Measurements from ENCODE around the gene PCDHGA6. TPM values are rescaled to one million over a fixed set of nuclear protein-coding genes. Genes with fewer than 3 reads are reported as not detected.

Gene PCDHGA6
- total RNA-seq, 1 donor from 2014 or later, result 10.3 TPM

DNA sequence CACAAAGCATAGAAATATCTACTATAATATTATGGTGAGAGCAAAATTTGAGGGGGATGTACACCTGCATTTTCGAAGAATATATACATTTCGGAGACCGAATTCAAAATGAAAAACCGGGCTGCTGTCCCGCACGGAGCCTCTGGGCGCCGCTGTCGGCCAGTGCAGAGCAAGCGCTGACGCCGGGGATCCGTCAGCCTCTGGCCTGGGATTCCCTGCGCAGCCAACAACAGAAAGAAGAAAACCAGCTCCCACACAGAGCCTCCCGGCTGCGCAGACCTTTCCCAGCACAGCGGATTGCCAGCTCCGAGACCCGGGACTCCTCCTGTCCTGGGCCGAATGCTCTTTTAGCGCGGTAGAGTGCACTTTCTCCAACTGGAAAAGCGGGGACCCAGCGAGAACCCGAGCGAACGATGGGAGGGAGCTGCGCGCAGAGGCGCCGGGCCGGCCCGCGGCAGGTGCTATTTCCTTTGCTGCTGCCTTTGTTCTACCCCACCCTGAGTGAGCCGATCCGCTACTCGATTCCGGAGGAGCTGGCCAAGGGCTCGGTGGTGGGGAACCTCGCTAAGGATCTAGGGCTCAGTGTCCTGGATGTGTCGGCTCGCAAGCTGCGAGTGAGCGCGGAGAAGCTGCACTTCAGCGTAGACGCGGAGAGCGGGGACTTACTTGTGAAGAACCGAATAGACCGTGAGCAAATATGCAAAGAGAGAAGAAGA, 34.3 kb downstream of the PCDHGA6 start, which contains the start of gene PCDHGB6:
TSS of gene PCDHGB6 (plus strand) at position 232 of the 716 bp plus-strand sequence. CDS start at position 414, 182 bp downstream.

DNA sequence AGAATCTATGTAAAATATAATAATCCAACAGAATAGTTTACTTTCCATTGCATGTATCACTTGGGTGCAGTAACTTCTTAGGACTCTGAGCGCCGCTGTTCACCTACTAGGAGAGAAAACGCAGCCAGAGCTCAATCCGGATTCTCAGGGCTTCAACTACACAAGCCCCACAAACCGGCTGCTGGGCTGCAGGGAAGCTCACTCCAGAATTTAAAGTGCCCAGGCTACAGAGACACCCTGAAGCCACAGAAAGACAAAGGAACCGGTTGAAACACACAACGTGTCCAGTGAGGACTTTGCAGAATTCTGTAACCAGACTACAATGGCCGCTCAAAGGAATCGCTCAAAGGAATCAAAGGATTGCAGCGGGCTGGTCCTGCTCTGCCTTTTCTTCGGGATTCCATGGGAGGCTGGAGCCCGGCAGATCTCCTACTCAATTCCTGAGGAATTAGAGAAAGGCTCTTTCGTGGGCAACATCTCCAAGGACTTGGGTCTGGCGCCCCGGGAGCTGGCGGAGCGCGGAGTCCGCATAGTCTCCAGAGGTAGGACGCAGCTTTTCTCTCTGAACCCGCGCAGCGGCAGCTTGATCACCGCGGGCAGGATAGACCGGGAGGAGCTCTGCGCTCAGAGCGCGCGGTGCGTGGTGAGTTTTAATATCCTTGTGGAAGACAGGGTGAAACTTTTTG, 39.3 kb downstream of the PCDHGA6 start, which contains the start of gene PCDHGA10:
TSS of gene PCDHGA10 (plus strand) at position 134 of the 686 bp plus-strand sequence. CDS start at position 323, 189 bp downstream.

DNA sequence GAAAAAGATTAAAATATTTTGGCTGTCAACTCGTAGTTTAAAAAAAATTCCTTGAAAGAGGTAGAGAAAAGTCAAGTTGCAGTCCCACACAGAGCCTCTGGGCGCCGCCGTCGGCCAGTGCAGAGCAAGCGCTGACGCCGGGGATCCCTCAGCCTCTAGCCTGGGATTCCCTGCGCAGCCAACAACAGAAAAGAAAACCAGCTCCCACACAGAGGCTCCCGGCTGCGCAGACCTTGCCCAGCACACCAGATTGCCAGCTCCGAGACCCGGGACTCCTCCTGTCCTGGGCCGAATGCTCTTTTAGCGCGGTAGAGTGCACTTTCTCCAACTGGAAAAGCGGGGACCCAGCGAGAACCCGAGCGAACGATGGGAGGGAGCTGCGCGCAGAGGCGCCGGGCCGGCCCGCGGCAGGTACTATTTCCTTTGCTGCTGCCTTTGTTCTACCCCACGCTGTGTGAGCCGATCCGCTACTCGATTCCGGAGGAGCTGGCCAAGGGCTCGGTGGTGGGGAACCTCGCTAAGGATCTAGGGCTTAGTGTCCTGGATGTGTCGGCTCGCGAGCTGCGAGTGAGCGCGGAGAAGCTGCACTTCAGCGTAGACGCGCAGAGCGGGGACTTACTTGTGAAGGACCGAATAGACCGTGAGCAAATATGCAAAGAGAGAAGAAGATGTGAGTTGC, 43.9 kb downstream of the PCDHGA6 start, which contains the start of gene PCDHGB7:
TSS of gene PCDHGB7 (plus strand) at position 184 of the 679 bp plus-strand sequence. CDS start at position 367, 183 bp downstream.

DNA sequence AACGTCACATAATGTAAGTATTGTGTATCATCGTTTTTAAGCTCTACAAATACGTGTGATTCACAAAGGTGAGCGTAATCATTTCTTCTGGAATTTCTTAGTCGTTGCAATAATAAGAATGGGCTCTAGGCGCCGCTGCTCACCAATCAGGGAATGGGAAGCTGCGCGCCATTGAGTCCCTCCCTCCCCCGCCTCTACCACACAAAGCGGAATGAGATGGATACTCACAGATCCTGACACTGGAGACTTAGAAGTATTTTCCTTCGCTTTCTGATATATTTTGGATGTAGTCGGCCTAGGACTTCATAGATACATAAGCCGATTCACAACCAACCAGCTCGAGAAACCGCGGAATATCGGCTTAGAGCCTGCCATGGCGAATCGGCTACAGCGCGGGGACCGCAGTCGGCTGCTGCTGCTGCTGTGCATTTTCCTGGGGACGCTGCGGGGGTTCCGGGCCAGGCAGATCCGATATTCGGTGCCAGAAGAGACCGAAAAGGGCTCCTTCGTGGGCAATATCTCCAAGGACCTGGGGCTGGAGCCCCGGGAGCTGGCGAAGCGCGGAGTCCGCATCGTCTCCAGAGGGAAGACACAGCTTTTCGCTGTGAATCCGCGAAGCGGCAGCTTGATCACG, 47.3 kb downstream of the PCDHGA6 start, which contains the start of gene PCDHGA11:
TSS of gene PCDHGA11 (plus strand) at position 197 of the 634 bp plus-strand sequence. CDS start at position 374, 177 bp downstream.

Other genes starting within 250 kb of the PCDHGA6 start
- gene PCDHB5, start 238.7 kb upstream of the PCDHGA6 start, total RNA-seq, result 13.4 TPM
- 2.2 TPM for gene PCDHB6, start 223.8 kb upstream of the PCDHGA6 start, total RNA-seq
- gene PCDHB7, start 201.2 kb upstream of the PCDHGA6 start, total RNA-seq, result 4.4 TPM
- gene PCDHB8, start 196.1 kb upstream of the PCDHGA6 start, total RNA-seq, result 2.6 TPM
- gene PCDHB16, start 191.5 kb upstream of the PCDHGA6 start, total RNA-seq, result 7.8 TPM
- 3.3 TPM for gene PCDHB9, start 186.7 kb upstream of the PCDHGA6 start, total RNA-seq
- 6.2 TPM for gene PCDHB10, start 181.5 kb upstream of the PCDHGA6 start, total RNA-seq
- gene PCDHB11, start 174.3 kb upstream of the PCDHGA6 start, total RNA-seq, result 8.5 TPM
- gene PCDHB12, start 165.2 kb upstream of the PCDHGA6 start, total RNA-seq, result 9.3 TPM
- 7.9 TPM for gene PCDHB13, start 160.0 kb upstream of the PCDHGA6 start, total RNA-seq
- gene PCDHB14, start 150.5 kb upstream of the PCDHGA6 start, total RNA-seq, result 8.6 TPM
- 11.0 TPM for gene PCDHB15, start 128.5 kb upstream of the PCDHGA6 start, total RNA-seq
- gene SLC25A2, start 69.8 kb upstream of the PCDHGA6 start, total RNA-seq, result 0.35 TPM
- gene TAF7, start 53.1 kb upstream of the PCDHGA6 start, total RNA-seq, result 76.2 TPM
- gene PCDHGA1, start 43.4 kb upstream of the PCDHGA6 start, total RNA-seq, result 1.1 TPM
- gene PCDHGA2, start 35.1 kb upstream of the PCDHGA6 start, total RNA-seq, result 10.2 TPM
- 4.8 TPM for gene PCDHGA3, start 30.1 kb upstream of the PCDHGA6 start, total RNA-seq
- 6.0 TPM for gene PCDHGB1, start 23.8 kb upstream of the PCDHGA6 start, total RNA-seq
- 6.4 TPM for gene PCDHGA4, start 18.9 kb upstream of the PCDHGA6 start, total RNA-seq
- gene PCDHGB2, start 13.9 kb upstream of the PCDHGA6 start, total RNA-seq, result 8.8 TPM
- gene PCDHGA5, start 9.7 kb upstream of the PCDHGA6 start, total RNA-seq, result 8.7 TPM
- gene PCDHGB3, start 3.6 kb upstream of the PCDHGA6 start, total RNA-seq, result 7.1 TPM
- 8.0 TPM for gene PCDHGA7, start 8.9 kb downstream of the PCDHGA6 start, total RNA-seq
- 14.1 TPM for gene PCDHGB4, start 13.8 kb downstream of the PCDHGA6 start, total RNA-seq
- gene PCDHGA8, start 18.7 kb downstream of the PCDHGA6 start, total RNA-seq, result 6.2 TPM
- gene PCDHGB5, start 24.1 kb downstream of the PCDHGA6 start, total RNA-seq, result 14.1 TPM
- gene PCDHGA9, start 28.9 kb downstream of the PCDHGA6 start, total RNA-seq, result 9.8 TPM
- 12.3 TPM for gene PCDHGB6, start 34.1 kb downstream of the PCDHGA6 start, total RNA-seq
- 9.1 TPM for gene PCDHGA10, start 39.1 kb downstream of the PCDHGA6 start, total RNA-seq
- 15.8 TPM for gene PCDHGB7, start 43.8 kb downstream of the PCDHGA6 start, total RNA-seq
- gene PCDHGA11, start 47.2 kb downstream of the PCDHGA6 start, total RNA-seq, result 10.0 TPM
- 10.0 TPM for gene PCDHGA12, start 56.6 kb downstream of the PCDHGA6 start, total RNA-seq
- 71.1 TPM for gene PCDHGC3, start 102.1 kb downstream of the PCDHGA6 start, total RNA-seq
- 9.6 TPM for gene PCDHGC4, start 111.1 kb downstream of the PCDHGA6 start, total RNA-seq
- gene PCDHGC5, start 115.2 kb downstream of the PCDHGA6 start, total RNA-seq, result 4.8 TPM
- 37.0 TPM for gene DIAPH1, start 245.1 kb downstream of the PCDHGA6 start, total RNA-seq

Data from metanephros (tissue), 1 donor.